ES-I3 (cell line): ENCODE results near the gene MTHFD1L.
"Not testable (repeated sequence)": the region's sequence is repeated elsewhere in the genome, so short reads cannot be mapped to it uniquely, and the experiment has no call there.

Experiments used
- H3K36me3 ChIP-seq: 2 replicates; pipeline ENCODE4 v1.6.1; 2013; ENCODE audit warnings: mild to moderate bottlenecking, low read length, control low read depth, moderate library complexity; ENCODE audit not compliant: insufficient read depth
- H3K4me1 ChIP-seq: 2 replicates; pipeline ENCODE4 v1.6.1; 2013; ENCODE audit warnings: mild to moderate bottlenecking, control low read depth, low read length; ENCODE audit not compliant: insufficient read depth
- H3K9ac ChIP-seq: 2 replicates; pipeline ENCODE4 v1.6.1; 2013; ENCODE audit warnings: low read depth, mild to moderate bottlenecking, low read length, moderate library complexity
- H3K9me3 ChIP-seq: 2 replicates; pipeline ENCODE4 v1.6.1; 2013; ENCODE audit warnings: mild to moderate bottlenecking, low read length, moderate library complexity; ENCODE audit not compliant: control insufficient read depth, insufficient read depth

The MTHFD1L gene

DNA sequence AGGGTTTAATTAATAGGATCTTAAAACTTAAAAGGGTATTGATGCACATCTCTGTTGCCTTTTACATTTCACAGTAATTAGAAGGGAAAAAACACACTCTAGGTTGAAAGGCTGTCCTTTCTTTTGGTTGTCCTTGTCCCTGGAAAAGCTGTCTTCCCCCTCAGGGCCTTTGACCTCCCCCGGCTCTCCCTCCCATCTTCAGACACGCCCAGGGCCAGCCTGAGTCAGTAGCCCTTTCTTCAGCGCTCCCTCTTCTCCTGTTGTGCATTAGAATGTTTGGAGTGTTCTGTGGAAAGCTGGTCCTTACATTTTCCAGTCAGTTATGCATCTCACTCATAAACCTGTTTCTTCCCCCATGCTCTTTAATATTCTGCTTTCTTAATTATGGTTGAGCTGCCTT lies 157.0 kb downstream of the MTHFD1L start:
- no peaks in the 10 kb centered on the region; the same call in 1 of the 2 replicates for H3K36me3 ChIP-seq
- H3K9ac ChIP-seq: no peak overlapping the region
- no peaks in the 10 kb centered on the region for H3K9me3 ChIP-seq
- H3K4me1 ChIP-seq: peaks cover 30% of the 10 kb centered on the region

DNA sequence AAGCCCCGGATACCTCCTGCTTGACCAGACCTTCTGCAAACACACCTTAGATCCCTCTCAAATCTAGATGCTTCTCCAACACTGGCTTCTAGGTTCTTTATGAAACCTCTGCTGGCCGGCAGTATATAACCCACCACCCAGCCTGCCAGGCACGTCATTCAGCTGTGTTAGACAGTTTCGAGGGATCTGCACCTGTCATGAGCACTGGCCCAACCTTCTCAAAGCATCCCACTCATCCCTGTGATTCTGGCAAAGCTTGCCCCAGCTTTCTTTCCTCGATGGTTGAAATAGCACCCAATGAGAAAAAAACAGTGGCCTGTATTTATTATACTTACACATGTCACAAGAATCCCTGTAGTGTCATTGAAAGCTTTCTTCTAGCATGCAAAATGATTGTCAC lies 157.8 kb downstream of the MTHFD1L start:
- Histone ChIP-seq H3K9ac (no peak overlapping the region), H3K36me3 (no peaks in the 10 kb centered on the region; the same call in 1 of the 2 replicates), H3K4me1 (peaks cover 30% of the 10 kb centered on the region), H3K9me3 (no peaks in the 10 kb centered on the region)

DNA sequence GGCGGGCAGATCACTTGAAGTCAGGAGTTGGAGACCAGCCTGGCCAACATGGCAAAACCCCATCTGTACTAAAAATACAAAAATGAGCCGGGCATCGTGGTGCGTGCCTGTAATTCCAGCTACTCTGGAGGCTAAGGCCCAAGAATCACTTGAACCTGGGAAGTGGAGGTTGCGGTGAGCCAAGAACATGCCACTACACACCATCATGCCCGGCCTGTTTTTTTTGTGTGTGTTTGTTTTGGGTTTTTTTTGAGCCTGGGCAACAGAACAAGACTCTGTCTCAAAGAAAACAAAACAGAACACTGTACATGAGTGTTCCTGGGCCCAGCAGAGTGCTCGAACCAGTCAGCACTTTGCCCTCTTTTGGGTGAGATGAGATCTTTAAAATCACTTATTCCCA lies 159.1 kb downstream of the MTHFD1L start:
- H3K9ac ChIP-seq: no peak overlapping the region
- no peaks in the 10 kb centered on the region for H3K9me3 ChIP-seq
- peaks cover 28% of the 10 kb centered on the region for H3K4me1 ChIP-seq
- H3K36me3 ChIP-seq: no peaks in the 10 kb centered on the region; the same call in 1 of the 2 replicates

DNA sequence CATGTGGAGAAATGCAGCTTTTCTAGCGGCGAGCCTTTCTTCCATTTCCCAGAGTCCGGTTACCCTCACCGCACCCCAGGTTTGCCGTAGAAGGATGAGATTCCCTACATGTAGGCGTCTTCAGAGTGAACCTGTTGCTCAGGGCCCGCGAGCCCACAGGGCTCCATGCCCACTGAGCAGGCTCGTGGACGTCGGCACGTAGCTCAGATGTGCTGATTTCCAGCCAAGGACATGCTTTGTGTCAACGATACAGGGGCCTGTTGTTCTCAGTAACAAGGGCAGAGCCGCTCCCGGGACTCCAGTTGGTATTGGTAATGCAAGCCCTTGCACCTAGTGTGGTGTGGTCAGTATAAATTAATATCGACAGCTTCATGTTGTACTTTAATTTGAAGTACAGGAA lies 159.6 kb downstream of the MTHFD1L start:
- Histone ChIP-seq H3K9me3 (no peaks in the 10 kb centered on the region), H3K4me1 (peaks cover 23% of the 10 kb centered on the region), H3K9ac (no peak overlapping the region), H3K36me3 (no peaks in the 10 kb centered on the region; the same call in 1 of the 2 replicates)

DNA sequence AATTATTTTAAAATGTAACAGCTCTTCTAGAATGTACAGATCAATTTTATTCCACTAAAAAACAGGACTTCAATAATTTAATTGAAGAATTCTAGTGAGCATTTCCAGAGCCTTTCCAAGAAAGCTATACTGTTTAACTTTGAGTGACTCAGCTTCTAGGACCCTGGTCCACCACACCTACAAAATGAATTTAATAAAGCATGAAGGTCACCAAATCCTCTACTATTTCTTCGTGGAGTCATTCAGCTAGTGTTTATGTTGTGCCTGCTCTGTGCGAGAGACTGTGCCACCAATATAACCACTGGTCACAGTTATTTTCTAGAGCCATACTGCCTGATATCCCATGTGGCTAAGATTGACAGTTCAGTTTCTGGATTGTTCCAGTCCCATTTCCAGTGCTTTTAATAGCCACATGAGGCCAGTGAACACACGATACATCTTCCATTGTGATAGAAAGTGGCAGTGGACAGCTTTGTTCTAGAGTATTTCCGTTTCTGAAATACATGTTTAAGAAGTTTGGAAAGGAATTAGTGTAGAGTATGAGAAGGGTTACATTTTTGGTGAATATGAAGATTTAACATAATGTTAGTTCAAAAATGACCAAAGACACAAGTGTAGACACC lies 160.7 kb downstream of the MTHFD1L start:
- no peaks in the 10 kb centered on the region; the same call in 1 of the 2 replicates for H3K36me3 ChIP-seq
- no peak overlapping the region for H3K9ac ChIP-seq
- peaks cover 15% of the 10 kb centered on the region for H3K4me1 ChIP-seq
- no peaks in the 10 kb centered on the region for H3K9me3 ChIP-seq

DNA sequence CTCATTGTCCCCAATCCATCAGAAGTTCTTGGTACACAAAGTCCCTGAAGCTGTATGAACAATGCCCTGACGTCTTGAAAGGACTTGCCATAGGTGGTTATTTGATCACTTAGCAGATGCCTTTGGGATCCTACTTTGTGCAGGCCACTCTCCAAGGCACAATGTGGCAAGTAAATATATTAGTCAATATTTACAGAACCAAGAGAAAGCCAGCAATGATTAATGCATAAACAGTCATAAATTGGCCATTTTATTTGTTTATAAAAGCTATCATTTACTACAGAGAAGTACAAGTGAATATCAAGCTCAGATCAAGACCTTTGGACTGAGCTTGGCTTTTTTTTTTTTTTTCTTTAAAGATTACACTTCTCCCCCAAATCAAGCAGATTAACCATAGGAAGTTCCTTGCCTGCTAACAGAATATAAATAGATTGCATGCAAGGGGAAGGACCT lies 161.8 kb downstream of the MTHFD1L start:
- Histone ChIP-seq H3K9me3 (no peaks in the 10 kb centered on the region), H3K36me3 (no peaks in the 10 kb centered on the region; the same call in 1 of the 2 replicates), H3K4me1 (peaks cover 5% of the 10 kb centered on the region), H3K9ac (no peak overlapping the region)

DNA sequence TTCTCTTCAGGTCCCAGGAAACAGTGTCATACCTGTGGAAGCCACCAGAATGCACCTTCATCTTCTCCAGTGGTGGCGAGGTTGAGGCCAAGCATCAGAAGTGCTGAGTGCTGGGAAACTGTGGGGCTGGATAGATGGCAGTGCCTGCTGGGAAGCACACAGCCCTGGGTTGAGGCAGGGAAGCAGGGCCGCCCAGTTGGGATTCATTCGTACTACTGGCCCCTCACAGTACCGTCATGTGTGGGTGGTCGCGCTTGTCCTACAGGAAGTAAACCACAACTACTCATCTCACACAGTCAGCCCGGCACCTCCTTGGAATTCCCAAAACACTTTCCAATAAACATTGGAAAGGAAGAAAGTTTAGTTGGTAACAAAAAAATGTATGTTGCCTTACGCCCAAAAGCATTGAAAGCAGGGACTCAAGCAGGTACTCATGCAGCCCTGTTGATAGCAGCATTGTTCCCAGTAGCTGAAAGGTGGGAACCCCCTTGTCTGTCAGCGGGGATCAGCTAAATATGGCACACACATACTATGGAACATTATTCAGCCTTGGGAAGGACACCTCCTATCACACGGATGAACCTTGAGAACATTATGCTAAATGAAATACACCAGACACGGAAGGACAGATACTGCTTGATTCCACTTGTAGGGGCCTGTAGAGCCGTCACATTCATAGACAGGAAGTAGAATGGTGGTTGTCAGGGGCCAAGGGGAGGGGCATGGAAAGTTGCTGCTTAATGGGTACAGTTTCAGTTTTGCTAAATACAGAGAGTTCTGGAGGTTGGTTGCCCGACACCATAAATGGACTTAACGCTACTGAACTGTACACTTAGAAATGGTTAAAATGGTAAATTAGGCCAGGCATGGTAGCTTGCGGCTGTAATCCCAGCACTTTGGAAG lies 162.7 kb downstream of the MTHFD1L start:
- no peaks in the 10 kb centered on the region for H3K4me1 ChIP-seq
- H3K9ac ChIP-seq: no peak overlapping the region
- no peaks in the 10 kb centered on the region for H3K9me3 ChIP-seq
- no peaks in the 10 kb centered on the region; the same call in 1 of the 2 replicates for H3K36me3 ChIP-seq

DNA sequence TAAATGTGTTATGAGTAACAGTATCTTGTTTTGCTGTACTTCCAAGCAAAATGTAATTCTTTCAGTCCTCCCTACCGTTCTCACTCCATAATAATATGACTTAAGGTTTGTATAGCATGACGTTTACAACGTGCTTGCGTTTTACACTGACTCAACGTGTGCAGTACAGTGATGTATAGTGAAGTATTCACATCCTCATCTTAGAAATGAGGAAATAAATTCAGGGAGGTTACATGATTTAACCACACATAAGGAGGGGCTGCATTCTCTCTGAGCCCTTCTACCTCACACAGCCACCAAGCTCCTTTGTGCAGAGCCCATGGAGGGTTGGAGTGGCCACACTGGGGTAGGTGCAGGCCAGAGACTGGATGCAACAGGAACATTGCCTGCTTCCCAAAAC lies 164.5 kb downstream of the MTHFD1L start:
- Histone ChIP-seq H3K36me3 (no peaks in the 10 kb centered on the region), H3K9me3 (no peaks in the 10 kb centered on the region), H3K4me1 (no peaks in the 10 kb centered on the region), H3K9ac (no peak overlapping the region)

DNA sequence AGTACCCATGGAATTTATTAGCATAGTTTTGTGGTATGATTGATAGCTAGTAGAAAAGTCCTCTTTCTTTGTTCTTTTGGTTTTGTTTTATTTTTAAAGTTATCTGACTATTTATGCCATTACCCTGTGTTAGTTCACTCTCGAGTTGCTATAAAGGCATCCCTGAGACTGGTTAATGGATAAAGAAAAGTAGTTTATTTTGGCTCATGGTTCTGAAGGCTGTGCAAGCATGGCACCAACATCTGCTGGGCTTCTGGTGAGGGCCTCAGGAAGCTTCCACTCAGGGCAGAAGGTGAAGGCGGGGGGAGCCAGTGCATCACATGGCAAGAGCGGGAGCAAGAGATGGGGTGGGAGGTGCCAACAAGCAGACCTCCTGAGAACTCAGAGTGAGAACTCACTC lies 166.5 kb downstream of the MTHFD1L start:
- H3K36me3 ChIP-seq: peaks cover 5% of the 10 kb centered on the region; the same call in 1 of the 2 replicates
- no peak overlapping the region for H3K9ac ChIP-seq
- no peaks in the 10 kb centered on the region for H3K9me3 ChIP-seq
- H3K4me1 ChIP-seq: peaks cover 3% of the 10 kb centered on the region; the same call in 1 of the 2 replicates

DNA sequence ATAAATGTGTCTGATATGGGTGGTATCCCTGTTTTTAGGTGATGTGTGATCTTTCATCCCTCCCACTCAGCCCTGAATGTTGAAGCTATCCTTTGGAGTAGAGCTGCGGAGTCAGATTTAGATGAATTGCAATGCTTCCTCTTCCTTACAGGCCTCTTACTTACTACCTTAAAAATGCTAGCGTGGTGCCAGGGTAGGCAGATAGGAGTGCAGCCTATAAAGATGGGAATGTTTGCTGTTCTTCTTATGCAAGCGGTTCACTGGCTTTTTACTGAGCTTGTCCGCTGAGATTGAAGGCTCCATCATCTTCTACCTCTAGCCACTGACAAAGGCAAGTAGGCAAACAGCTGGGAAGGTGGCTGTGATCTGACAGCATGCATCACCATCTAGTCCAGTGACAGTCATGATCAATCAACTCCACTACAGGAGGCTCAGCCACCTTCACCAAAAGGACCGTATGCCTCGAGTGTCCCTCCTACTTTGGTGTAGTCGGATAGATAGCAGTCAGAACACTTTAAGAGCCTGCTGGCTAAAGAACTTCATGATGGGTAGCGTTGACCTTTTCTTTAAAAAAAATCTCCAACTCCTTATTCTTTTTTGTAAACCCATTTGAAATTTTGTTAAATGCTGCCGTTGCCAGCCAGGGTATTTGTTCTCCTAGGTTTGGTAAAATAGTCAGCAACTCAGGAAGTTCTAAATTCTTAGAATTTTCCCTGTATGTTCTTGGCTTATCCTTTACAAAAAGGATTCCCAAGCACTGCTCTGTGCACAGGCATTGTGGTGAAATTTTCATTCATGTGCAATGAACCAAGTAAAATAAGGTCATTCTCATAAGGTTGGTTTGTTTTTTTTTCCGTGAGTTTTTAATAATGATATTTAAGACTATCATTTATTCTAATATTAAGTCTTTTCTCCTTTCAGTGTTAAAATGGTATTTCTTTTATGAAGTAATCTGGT lies 169.6 kb downstream of the MTHFD1L start:
- Histone ChIP-seq H3K36me3 (peaks cover 7% of the 10 kb centered on the region; the same call in 1 of the 2 replicates), H3K9me3 (no peaks in the 10 kb centered on the region)

DNA sequence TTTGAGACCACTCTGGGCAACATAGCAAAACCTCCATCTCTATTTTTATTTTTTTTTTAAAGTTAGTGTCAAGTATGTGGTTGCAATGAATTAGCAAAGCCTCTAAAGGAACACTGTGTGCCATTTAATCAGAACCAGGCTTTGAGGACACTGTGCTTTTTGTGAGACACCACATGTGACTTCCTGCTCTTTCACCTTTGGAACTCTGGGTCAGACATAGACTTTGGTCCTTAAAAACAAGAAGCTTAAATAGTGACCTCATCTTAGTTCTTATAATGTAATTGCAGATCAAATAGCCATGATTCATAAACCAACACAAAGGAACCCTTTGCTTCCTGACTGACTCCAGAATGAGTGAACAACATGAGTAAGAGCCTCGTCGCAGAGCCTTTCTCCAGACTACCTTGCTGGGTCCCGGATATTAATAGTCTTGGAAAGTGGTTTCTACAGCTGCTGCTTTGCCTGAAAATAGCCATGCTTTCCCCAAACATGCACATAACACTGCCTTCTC lies 170.8 kb downstream of the MTHFD1L start:
- not testable (repeated sequence) for H3K36me3 ChIP-seq, H3K9ac ChIP-seq, H3K9me3 ChIP-seq, H3K4me1 ChIP-seq

More for the DNA sequence above, 169.6 kb downstream of the MTHFD1L start:
- Histone ChIP-seq H3K9ac (no peak overlapping the region), H3K4me1 (peaks cover 3% of the 10 kb centered on the region; the same call in 1 of the 2 replicates)

DNA sequence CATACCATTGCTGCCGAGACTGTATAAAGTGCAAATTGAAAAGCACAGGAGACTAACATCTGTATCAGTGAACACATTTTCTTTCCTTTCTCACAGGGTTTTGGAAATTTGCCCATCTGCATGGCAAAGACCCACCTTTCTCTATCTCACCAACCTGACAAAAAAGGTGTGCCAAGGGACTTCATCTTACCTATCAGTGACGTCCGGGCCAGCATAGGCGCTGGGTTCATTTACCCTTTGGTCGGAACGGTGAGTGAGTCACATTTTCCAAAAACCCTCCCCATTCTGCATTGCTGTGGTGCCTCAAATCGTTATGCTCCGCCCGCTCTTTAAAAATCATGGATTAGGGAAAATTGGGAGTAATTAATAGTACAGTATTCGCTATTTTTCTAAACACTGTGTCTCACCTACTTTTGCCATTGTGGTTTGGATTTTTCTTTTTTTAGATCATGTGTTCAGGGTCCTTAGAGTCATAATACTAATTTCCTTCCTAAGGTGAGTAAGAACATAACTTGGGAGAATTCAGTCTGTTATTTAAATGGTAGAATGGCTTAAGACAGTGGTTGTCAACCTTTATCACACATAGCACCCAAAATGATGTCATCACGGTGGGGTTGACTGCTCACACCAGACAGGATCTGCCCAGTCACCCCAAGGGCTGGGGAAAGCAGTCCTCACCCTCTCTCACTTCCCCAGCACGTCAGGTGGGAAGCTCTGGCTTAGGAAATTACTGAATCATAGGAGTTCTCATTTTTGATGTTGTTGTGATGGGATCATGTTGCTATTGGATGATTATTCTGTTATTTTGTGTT lies 171.6 kb downstream of the MTHFD1L start:
- Histone ChIP-seq H3K36me3 (peaks cover 7% of the 10 kb centered on the region; the same call in 1 of the 2 replicates), H3K9me3 (no peaks in the 10 kb centered on the region), H3K4me1 (peaks cover 3% of the 10 kb centered on the region; the same call in 1 of the 2 replicates), H3K9ac (no peak overlapping the region)

DNA sequence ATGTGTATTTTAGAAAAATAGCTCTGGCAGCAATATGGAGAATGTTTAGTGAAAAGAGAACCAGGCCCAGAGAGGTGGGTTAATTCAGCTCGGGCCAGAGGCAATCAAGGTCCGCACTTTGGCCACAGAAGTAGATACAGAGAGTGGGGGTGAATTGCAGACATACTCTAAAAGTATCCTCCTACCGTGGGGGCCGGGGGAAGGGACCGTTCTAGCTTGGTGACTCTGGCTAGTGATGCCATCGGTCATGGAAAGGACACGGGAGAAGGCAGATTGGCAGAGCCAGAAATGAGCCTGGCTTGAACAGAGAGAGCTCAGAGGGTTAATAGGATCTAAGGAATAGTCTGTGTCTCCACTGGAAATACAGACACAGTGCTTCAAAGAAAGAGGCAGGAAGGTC lies 173.1 kb downstream of the MTHFD1L start:
- H3K9me3 ChIP-seq: no peaks in the 10 kb centered on the region
- peaks cover 7% of the 10 kb centered on the region; the same call in 1 of the 2 replicates for H3K36me3 ChIP-seq
- H3K9ac ChIP-seq: no peak overlapping the region
- peaks cover 3% of the 10 kb centered on the region; the same call in 1 of the 2 replicates for H3K4me1 ChIP-seq
